HG03442 (cell line): Measurements from ENCODE around the gene UBTD2.
"Not testable (repeated sequence)": the region's sequence is repeated elsewhere in the genome, so short reads cannot be mapped to it uniquely, and the experiment has no call there.

Experiments
- ATAC-seq: cut with Tn5 transposase; IDR thresholded peaks from one replicate; pipeline ENCODE4 v1.9.1; 2021; ENCODE audit warnings: mild to moderate bottlenecking, moderate library complexity; ENCODE audit not compliant: unreplicated experiment

UBTD2 gene, protein sequence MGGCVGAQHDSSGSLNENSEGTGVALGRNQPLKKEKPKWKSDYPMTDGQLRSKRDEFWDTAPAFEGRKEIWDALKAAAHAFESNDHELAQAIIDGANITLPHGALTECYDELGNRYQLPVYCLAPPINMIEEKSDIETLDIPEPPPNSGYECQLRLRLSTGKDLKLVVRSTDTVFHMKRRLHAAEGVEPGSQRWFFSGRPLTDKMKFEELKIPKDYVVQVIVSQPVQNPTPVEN

DNA sequence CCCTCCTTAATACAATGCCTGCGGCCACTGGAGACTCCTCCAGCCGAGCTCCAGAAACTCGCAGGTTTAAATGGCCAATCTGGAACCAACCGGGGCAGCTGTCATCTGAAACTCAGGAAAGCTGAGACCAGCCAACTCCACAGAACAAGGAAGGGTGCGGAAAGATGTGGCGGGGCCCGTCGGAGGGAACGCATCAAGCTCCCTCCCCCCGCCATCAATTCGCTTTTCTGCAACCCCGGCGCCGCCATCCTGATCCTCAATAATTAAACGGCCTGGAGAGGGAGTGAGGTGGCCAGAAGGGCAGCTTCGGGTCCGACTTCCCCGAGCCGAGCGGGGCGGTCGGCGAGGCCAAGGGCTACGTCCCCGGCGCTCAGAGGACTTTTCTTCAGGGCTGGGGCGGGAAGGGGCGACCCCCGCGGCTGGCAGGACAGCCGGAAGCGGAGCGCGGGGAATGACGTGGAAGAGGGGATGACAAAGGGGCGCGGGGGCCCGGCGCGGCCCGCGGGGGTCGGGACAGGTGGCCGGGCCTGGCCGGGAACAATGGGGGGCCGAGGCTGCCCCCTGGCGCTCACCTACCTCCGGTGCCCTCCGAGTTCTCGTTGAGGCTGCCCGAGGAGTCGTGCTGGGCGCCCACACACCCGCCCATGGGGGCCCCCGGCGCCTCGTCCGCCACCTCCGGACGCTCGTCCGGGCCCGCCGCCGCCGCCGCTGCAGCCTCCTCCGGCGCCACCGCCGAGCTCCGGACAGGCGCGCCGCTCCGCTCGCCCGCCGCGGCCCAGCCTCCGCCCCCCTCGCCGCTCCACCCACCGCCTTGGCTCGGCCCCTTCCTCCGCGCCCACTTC lies at the start of gene UBTD2:
Gene UBTD2 (minus strand): TSS at position 745 of the 842 bp plus-strand sequence. CDS start 99 bp downstream, at position 646.
- peak; percentile 83 for ATAC-seq

DNA sequence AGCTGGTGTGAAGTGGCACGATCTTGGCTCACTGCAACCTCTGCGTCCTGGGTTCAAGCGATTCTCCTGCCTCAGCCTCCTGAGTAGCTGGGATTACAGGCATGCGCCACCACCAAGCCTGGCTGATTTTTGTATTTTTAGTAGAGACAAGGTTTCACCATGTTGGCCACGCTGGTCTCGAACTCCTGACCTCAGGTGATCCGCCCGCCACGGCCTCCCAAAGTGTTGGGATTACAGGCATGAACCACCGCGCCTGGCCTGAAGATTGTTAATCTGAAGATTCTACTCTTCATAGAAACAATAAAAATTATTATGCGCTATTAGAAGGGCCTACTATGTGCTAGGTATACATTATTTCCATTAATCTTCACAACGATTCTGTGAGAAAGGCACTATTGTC lies 43.3 kb upstream of the UBTD2 start:
- ATAC-seq: not testable (repeated sequence)

DNA sequence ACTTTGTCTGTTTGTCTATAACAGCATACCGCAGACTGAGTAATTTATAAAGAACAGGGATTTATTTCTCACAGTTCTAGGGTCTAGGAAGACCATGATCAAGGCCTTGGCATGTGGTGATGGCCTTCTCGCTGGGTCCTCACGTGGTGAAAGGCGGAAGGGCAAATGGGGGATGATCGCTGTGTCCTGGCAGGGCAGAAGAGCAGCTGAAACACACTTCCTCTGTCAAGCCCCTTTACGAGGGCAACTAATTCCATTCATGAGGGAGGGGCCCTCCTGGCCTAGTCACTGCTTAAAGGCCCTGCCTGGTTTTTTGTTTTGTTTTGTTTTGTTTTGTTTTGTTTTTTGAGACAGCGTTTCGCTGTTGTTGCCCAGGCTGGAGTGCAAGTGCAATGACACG lies 41.9 kb upstream of the UBTD2 start:
- ATAC-seq: no peak

DNA sequence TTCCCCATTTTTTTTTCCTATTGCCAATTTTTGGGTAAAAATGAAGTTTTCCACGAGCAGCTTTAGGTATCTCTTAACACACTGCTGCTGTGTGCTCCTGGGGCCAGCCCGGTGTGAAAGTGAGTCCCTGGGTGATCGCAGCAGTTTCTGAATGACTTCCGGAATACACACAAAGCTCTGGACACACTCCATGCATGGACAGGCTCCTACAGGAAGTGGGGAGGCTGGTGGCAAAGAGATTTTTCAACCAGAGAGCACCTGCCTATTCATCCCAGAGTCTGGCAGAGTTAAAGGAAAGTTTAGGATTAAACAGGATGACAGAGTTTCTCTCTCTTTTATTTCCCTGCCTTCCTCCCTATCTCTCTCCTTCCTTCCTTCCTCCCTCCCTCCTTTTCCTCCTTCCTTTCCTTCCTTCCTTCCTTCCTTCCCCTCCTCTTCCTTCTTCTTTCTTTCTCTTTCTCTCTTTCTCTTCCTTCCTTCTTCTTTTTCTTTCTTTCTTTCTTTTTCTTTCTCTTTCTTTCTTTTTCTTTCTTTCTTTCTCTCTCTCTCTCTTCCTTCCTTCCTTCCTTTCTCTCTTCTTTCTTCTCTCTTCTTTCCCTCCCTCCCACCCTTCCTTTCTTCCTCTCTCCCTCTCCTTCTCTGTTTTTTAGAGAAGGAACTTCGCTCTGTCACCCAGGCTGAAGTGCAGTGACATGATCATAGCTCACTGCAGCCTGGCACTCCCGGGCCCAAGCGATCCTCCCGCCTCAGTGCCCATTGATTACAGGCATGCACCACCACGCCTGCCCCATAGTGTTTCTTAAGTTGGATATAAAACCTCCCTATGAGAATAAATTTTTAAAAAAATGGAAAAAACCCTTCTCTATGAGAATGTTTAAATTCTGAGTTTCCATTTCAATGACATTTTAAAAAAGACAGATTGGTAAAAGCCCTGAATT lies 38.7 kb upstream of the UBTD2 start:
- peak; percentile 61 for ATAC-seq

DNA sequence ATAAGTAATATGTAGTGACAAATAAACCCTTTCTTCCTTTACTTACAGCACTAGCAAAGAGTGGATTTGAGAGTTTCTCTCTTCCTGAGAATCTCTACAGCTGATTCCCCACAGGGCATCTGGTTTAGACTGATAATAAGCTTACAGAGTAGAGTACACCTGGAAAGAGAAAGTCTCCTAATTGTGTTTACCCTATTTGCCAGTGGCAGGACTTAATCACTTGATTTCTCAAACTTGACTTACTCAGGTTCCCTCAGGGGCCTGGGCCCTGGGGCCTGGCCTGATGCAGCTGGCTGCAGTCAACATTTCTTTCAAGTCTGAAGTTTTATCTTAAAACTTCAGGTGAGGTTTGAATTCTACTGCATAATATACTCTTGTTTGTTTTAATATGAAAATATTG lies 38.0 kb upstream of the UBTD2 start:
- no peak for ATAC-seq

DNA sequence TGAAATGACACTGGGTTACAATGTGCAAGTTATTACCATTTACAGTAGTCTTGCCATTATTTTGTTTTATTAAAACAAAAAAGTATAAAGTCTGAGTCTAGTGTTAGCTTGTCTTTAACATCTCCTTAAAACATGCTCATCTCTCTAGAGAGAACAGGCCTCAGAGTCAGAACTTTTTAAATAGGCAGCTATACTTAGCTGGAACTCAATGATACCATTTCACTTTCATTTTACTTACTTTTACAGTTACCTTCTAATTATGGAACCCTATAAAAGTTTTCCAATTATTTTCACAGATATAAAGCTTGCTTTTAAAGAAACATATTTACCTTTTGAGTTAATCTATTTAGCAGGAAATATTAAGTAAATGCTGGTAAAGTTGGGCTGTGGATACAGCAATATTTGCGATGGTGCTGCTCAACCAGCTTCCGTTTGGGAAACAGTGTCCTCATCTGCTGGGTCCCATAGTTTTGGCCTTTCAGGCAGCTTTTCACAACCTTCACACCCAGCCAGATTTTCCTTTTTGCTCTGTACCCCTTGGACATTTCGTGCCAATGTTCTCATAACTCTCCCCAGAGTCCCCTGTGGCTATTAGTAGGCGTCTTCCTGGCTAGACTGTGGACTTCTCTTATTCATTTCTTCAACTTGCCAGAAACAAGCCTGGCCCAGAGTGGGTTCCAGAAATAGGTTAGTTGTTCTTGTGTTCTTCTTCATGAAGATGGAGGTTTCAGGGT lies 36.3 kb upstream of the UBTD2 start:
- ATAC-seq: no peak

DNA sequence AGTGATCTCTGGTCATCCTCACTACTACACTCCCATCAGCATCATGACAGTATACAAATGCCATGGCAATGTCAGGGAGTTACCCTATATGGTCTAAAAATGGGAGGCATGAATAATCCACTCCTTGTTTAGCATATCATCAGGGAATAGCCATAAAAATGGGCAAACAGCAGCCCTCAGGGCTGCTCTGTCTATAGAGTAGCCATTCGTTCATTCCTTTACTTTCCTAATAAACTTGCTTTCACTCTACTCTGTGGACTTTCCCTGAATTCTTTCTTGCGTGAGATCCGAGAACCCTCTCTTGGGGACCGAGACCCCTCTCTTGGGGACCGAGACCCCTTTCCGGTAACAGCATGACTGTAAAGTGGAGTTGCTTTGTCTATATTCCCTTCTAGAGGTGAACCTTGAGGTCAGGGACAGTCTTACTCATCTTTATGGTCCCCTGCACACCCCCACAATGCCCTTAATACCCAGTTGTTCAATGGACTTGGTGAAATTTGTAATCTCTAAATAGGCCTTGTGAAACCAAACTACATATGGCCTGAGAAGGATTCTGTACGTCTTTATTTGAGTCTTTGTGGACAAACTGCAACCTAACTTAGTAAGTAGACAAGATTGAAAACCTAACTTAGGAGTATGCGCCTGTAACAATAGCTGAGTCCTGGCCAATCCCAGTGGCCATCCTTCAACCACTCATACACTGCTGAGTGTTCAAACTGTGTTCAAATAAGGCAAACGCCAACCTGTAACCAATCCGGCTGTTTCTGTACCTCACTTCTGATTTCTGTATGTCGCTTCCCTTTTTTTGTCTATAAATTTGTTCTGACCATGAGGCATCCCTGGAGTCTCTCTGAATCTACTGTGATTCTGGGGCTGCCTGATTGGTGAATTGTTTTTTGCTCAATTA lies 32.3 kb upstream of the UBTD2 start:
- peak; percentile 65 for ATAC-seq

DNA sequence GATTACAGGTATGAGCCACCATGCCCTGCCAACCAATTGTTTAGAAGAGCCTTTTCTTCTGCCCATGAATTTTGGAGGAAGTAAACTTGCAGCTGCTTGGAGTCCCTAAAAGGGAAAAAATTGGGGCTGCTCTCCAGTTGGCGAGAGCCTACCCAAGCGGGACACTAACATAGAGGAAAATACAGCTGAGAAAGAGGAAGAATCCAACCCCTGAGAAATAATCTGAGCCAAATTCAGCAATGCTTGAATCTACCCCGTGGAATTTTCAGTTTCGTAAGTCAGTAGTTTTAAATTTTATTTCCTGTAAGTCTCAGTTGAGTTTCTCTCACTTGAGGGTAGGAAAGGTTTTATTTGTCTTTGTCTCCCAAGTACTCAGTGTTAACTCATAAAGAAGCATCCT lies 30.4 kb upstream of the UBTD2 start:
- no peak for ATAC-seq

DNA sequence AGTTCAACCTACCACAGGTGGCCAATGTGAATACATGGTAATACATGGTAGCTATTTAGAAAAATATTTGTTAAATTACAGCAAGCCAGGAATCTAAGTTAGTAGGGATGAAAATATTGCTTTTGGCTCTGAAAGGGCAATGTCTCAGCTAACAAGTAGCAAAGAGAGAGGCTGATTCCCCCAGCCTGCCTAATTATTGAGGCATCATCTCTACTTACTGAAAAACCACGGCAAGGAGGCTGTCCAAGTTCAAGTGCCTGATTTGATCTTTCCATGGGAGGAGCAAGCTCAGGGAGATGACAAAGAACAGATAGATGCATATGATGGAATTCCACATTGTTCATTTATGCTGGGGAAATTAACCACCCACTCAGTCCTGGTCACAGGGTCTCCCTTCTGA lies 28.7 kb upstream of the UBTD2 start:
- ATAC-seq: no peak

DNA sequence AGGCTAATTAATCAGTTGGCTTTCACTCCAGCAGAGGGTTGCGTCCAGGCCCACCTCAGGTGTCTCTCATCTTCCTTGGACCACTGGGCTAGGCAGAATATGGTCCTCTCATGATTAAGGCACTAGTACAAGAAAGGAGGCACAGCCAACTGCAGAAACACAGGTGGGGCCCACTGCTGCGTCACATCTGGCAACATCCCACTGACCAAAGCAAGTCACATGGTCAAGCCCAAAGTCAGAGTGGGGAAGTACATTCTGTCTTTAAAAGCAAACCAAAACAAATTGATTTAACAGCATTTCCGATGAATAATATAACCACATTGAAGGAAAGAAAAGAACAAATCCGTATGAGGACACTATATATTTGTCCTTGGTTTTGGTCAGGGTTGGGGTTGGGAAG lies 28.0 kb upstream of the UBTD2 start:
- no peak for ATAC-seq

DNA sequence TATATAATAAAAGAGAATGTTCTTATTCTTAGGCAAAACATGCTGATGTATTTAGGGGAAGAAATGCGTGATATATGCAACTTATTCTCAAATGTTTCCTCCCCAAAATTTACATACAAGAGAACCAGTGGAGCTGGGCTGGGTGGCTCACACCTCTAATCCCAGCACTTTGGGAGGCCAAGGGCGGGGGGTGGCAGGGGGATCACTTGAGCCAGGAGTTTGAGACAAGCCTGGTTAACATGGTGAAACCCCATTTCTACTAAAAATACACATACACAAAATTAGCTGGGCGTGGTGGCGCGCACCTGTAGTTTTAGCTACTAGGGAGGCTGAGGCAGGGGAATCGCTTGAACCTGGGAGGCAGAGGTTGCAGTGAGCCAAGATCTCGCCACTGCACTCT lies 27.5 kb upstream of the UBTD2 start:
- ATAC-seq: no peak

DNA sequence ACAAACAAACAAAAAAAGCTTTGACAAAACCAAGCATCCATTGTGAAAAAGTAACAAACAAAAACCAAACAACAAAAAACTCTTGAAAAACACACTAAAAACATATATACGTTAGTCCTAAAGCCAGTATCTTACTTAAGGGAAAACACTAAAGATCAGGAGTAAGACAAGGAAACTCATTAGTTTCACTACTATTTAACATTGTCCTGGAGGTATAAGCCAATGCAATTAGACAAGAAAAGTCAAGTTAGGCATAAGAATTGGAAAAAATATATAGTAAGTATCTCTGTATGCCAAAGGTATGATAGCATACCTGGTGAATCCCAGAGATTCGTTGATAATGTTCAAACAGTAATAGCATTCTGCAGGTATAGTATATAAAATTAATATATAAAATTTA lies 21.8 kb upstream of the UBTD2 start:
- ATAC-seq: no peak

DNA sequence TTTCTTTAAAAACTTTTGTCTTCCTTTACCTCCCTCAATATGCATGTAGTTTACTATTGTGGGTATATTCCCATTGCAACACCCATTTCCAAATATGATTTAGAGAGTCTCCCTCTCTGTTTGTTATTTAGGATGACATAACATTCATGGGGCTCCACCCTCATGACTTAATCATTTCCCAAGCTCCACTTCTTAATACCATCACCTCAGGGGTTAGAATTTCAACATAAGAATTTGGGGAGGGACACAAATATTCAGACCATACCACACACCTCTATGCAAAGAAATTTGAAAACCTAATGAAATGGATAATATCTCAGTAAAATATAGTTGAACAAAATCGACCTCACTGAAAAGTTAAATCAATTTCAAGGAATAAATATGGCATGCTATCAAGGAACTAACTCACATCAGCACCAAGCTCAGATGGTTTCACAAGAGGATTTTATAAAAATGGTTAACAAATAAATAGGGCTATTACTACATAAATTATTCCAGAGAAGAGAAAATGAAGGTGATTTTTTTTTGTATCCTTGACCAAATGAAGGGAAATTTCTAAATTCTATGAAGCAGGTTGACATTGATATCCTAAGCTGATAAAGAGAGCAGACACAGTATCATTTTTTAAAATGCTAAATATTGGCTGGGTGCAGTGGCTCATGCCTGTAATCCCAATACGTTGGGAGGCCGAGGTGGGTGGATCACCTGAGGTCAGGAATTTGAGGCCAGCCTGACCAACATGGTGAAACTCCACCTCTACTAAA lies 20.2 kb upstream of the UBTD2 start:
- ATAC-seq: no peak

DNA sequence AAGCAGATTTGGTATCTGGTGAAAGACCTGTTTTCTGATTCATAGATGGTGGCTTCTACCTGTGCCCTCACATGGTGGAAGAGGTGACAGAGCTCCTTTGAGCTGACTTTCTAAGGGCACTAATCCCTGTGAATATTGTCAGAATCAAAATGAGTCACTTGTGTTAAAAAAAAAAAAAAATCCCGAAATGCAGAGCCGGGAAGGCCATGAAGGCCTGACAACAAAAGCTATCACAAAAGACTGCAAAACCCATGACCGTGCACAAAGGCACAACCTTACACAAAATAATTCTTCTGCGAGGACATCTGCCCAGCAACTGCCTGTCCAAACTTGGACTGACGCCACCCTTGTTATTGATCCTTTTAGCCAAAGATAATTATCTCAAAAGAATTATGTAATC lies 19.6 kb upstream of the UBTD2 start:
- ATAC-seq: no peak

DNA sequence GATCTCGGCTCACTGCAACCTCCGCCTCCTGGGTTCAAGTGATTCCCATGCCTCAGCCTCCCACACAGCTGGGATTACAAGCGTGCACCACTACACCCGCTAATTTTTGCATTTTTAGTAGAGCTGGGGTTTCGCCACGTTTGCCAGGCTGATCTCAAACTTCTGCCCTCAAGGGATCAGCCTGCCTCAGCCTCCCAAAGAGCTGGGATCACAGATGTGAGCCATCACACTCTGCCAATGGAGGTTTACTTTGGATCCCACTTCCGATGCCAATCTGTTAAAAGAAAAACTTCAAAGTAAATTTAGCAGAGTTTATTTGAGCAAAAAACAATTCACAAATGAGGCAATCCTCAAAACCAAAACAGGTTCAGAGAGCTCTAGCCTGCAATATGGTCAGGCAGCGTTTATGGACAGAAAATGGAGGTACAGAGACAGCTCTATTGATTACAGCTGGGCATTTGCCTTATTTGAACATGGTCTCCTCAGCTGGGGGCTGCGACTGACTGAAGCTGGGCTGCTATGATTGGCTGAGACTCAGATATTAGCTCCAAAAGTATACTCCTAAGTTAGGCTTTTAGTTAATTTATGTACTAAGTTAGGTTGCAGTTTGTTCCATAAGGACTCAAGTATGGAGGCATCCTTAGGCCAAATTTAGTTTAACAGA lies 18.6 kb upstream of the UBTD2 start:
- no peak for ATAC-seq

DNA sequence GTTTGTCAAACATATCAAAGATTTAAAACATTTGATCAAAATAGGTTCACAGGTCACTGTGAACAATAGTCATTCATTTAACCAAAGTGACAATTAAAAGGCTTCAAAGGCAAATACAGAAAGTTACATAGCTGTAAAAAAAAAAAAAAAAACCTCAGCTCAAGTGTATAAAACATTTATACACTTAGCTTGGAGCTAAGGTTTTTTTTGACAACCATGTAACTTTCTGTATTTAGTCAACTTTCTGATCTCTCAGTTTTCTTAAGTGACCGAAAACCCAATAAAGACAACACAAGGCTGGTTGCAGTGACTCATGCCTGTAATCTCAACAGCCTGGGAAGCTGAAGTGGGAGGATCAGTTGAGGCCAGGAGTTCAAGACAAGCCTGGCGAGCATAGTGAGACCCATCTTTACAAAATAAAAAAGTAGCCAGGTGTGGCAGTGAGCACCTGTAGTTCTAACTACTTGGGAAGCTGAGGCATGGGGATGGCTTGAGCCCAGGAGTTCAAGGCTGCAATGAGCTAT lies 16.4 kb upstream of the UBTD2 start:
- no peak for ATAC-seq

DNA sequence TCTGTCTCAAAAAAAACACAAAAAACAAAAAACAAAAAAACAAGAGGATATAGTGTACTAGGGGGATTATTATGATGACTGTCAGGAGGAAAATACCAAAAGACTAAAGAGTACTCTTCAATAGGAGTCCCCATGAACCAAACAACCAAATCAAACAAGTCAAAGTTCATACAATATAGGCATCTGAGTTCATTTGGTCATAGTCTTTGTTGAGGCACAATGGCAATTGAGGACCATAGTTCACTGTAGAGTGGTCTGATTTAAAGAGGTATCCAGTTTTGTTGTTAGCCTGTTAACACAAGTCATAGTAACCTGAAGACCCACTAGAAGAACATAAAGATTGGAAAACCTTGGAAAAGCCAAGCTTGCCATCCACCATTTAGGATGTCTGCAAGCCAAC lies 11.3 kb upstream of the UBTD2 start:
- no peak for ATAC-seq

DNA sequence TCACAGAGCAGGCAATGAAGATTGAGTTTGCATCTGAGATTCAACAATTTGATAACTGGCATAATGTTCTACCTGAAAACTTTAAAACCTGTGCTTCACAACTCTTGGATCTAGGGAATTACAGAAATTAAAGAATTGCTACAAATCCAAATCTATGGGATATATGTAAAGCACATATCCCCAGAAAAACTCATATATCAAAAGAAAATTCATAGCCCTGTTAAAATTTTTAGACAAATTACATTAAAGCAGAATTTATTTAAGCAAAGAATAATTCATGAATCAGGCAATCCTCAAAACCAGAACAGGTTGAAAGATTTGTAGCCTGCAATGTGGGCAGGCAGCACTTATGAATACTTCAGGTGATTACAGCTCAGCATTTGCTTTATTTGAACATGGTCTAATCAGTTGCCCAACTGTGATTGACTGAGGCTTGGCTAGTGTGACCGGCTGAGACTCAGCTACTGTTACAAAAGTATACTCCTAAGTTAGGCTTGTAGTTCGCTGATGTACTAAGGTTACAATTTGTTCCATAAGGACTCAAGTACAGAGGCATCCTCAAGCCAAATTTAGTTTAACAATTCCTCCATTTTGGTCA lies 10.3 kb upstream of the UBTD2 start:
- no peak for ATAC-seq
